ENCODE data around the gene DEFB128.
A peak's percentile ranks its signal among the peaks of the same experiment; 100 is the strongest.
"Not testable (repeated sequence)": the region's sequence is repeated elsewhere in the genome, so short reads cannot be mapped to it uniquely, and the experiment has no call there.

DEFB128 gene

GRCh38 chr20:189611-190010 lies at the start of gene DEFB128:
Gene DEFB128, minus strand, starts transcription at chr20:189711. Its CDS starts 88 bp downstream, at chr20:189623.
- DNase-seq (ENCODE audit: low read depth): no peak

- peak; percentile 3 for DNase-seq (ENCODE audit: low read depth)
These were observed 48.4 kb upstream of the DEFB128 start for GRCh38 chr20:237929-238328.

GRCh38 chr20:237489-237888 lies 48.0 kb upstream of the DEFB128 start:
- DNase-seq (ENCODE audit: low read depth): peak; percentile 1

GRCh38 chr20:235891-236290 lies 46.4 kb upstream of the DEFB128 start:
- DNase-seq (ENCODE audit: low read depth): no peak

GRCh38 chr20:227439-228105 lies 38.1 kb upstream of the DEFB128 start:
- DNase-seq (ENCODE audit: low read depth): no peak

- no peak for DNase-seq (ENCODE audit: low read depth)
These were observed 37.4 kb upstream of the DEFB128 start, which contains the start of gene DEFB129 for GRCh38 chr20:226958-227357. Gene DEFB129, plus strand, starts transcription at chr20:227258. Its CDS starts 31 bp downstream, at chr20:227289.

- not testable (repeated sequence) for DNase-seq (ENCODE audit: low read depth)
These were observed 36.4 kb upstream of the DEFB128 start for GRCh38 chr20:225879-226278.

GRCh38 chr20:221258-221830 lies 31.8 kb upstream of the DEFB128 start:
- DNase-seq (ENCODE audit: low read depth): no peak

GRCh38 chr20:219290-220115 lies 30.0 kb upstream of the DEFB128 start:
- DNase-seq (ENCODE audit: low read depth): peak; percentile 16

- no peak for DNase-seq (ENCODE audit: low read depth)
These were observed 27.8 kb upstream of the DEFB128 start for GRCh38 chr20:217266-217665.

- DNase-seq (ENCODE audit: low read depth): no peak
These were observed 26.3 kb upstream of the DEFB128 start for GRCh38 chr20:215796-216195.

GRCh38 chr20:214383-214782 lies 24.9 kb upstream of the DEFB128 start:
- no peak for DNase-seq (ENCODE audit: low read depth)

- no peak for DNase-seq (ENCODE audit: low read depth)
These were observed 21.4 kb upstream of the DEFB128 start for GRCh38 chr20:210809-211502.

GRCh38 chr20:208942-209566 lies 19.5 kb upstream of the DEFB128 start:
- DNase-seq (ENCODE audit: low read depth): peak; percentile 88

- DNase-seq (ENCODE audit: low read depth): not testable (repeated sequence)
These were observed 14.1 kb upstream of the DEFB128 start for GRCh38 chr20:203630-204029.

GRCh38 chr20:199996-200395 lies 10.5 kb upstream of the DEFB128 start:
- no peak for DNase-seq (ENCODE audit: low read depth)

GRCh38 chr20:198225-198624 lies 8.7 kb upstream of the DEFB128 start:
- no peak for DNase-seq (ENCODE audit: low read depth)

- no peak for DNase-seq (ENCODE audit: low read depth)
These were observed 1.8 kb downstream of the DEFB128 start for GRCh38 chr20:187733-188132.

- DNase-seq (ENCODE audit: low read depth): no peak
These were observed 5.2 kb downstream of the DEFB128 start for GRCh38 chr20:184288-184687.

GRCh38 chr20:168876-169275 lies 20.6 kb downstream of the DEFB128 start:
- no peak for DNase-seq (ENCODE audit: low read depth)

GRCh38 chr20:164618-165017 lies 24.9 kb downstream of the DEFB128 start:
- DNase-seq (ENCODE audit: low read depth): no peak

GRCh38 chr20:157154-157553 lies 32.4 kb downstream of the DEFB128 start, which contains the start of gene DEFB127:
Gene DEFB127, plus strand, starts transcription at chr20:157454. Its CDS starts 91 bp downstream, at chr20:157545.
- DNase-seq (ENCODE audit: low read depth): no peak
